GM19035 (cell line): Measurements from ENCODE around the gene HOXC11.

Experiments
- ATAC-seq: cut with Tn5 transposase; IDR thresholded peaks from one replicate; pipeline ENCODE4 v1.9.1; 2021; ENCODE audit not compliant: unreplicated experiment

The HOXC11 gene

DNA sequence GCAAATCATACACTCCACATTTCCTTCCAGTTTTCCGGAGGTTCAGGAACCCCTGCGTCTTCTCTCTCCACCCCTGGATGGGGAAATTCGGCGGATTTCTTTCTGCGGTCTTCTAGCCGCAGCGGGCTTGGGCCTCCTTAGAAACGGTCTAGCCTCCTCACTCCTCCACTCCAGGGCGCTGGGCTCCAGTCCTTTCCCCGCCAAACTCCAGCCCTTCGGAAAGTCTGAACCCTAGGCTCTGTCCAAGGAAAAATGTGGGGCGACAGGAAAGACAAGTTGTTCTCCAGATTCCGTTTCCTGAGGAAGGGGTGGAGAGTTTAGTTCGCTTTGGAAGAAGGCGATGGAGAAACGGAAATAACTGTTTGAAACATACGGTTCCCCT is 10.6 kb downstream of the HOXC11 start:
- ATAC-seq, result no peak

DNA sequence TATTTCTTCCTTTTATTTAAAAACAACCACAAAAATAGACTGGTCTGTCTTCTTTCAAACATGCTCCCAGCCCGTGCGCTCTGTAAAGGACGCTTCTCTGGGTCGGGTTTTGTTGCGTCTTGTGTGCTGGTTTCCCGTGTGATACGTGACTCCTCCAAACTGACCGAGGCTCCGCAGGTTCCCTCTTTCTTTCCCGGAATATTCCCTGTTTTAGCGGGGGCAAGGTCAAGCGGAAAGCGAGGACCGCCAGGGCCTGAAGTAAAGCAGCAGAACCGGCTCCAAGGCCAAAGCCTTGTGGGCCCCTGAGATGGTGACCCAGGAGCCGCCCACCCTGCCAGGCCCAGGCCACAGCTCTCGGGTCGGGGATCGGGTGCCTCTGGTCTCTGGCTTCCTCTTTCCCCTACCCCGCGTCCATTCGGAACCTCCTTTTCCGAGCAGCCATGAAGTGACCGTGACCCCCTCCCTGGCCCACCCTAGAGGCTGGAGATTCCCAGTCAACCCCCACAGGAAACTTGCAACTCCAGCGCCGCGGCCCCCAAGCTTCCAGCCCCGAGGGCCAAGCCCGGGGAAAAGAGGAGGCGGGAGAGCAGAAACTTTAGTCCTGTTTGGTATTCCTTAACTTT is 11.1 kb downstream of the HOXC11 start:
- ATAC-seq, result no peak

DNA sequence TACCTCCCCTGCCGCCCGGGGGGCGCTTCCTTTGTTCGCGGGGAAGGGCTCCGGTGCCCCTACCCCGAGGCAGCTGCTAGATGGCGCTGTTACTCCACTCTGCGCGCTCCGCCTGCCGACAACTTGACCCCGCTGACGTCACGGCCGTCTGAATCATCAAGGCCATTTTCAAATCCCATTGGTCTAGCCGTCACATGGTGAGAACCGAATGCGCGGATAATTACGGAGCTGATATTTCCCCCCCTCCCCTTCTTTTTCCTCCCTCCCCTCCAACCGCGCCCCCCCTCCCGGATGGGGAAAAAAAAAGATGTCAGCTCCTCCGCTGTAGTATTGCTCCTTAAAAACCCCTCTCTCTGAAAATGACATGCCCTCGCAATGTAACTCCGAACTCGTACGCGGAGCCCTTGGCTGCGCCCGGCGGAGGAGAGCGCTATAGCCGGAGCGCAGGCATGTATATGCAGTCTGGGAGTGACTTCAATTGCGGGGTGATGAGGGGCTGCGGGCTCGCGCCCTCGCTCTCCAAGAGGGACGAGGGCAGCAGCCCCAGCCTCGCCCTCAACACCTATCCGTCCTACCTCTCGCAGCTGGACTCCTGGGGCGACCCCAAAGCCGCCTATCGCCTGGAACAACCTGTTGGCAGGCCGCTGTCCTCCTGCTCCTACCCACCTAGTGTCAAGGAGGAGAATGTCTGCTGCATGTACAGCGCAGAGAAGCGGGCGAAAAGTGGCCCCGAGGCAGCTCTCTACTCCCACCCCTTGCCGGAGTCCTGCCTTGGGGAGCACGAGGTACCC is 12.2 kb downstream of the HOXC11 start, which contains the start of gene HOXC10:
Gene HOXC10 (plus strand): TSS at position 246 of the 791 bp plus-strand sequence. CDS start 114 bp downstream, at position 360.
- peak; percentile 53 for ATAC-seq

DNA sequence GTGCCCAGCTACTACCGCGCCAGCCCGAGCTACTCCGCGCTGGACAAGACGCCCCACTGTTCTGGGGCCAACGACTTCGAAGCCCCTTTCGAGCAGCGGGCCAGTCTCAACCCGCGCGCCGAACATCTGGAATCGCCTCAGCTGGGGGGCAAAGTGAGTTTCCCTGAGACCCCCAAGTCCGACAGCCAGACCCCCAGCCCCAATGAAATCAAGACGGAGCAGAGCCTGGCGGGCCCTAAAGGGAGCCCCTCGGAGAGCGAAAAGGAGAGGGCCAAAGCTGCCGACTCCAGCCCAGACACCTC is 12.7 kb downstream of the HOXC11 start:
- no peak for ATAC-seq

DNA sequence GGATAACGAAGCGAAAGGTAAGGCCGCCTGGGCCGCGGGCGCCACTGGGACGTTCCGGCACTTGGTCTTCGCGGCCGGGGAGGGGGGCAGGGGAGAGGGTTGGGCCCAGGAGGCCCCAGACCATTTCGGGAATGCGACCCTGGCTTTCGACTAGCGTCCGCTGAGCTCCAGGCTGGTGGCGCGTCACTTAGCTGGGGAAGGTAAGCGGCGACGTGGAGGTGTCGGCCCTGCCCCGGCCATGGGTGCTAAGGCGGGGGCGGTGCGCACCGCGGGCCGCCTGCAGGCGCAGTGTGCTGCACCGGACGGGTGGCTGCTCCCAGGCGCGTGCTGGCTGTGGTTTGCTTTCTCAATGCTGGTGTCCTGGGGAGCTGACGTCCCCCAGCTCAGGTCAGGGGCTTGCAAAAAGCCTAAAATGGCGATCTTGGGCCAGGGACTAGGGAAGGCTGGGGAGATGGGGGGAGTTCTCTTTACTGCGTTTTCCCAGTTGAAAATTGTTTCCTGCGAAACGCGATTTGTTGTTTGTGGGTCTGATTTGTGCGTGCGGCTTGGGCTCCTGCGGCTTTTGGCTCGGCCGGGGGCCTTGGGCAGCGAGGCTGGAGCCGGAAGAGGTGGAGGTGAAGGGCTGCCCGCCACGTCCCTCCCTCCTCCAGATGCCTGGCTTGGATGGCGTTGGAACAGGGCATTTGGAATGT is 13.2 kb downstream of the HOXC11 start:
- ATAC-seq, result no peak

DNA sequence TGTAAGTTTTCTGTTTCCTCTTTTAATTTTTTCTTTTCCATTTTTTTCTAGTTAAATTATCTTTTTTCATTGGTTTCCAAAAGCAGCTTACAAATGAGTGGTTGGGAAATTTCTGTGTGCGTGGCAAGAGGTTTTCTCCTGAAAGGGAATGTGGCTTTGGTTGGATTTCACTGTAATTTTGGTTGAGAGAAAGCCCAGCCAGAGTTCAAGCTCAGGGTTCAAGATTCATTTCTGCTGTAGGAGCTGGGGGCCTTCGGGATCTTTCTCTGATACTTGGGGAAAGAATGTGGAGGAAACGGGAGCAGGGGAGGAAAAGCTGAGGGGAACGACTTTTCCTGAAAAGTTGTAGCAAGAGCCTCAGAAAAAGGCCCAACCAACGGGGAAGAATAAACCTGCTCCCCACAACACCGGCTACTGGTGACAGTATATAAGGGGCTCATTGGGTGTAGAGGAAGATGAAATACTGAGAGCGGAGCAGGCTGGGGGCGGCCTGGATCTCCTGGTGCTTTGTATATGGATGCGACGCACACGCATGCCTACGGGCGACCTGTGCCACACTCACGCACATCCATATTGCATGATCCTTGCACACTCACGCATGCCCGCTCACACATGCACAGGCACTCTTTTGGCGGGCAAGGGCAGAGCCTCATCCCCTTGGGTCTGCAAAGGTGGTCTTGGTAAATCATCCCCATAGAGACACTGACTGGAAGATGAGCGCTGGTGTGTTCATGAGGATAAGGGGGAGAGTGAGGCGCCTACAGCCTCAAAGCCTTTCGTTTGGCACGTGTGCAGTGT is 14.0 kb downstream of the HOXC11 start:
- no peak for ATAC-seq

GRCh38 chr12:53987787-53988230 is 14.9 kb downstream of the HOXC11 start:
- ATAC-seq, result no peak

DNA sequence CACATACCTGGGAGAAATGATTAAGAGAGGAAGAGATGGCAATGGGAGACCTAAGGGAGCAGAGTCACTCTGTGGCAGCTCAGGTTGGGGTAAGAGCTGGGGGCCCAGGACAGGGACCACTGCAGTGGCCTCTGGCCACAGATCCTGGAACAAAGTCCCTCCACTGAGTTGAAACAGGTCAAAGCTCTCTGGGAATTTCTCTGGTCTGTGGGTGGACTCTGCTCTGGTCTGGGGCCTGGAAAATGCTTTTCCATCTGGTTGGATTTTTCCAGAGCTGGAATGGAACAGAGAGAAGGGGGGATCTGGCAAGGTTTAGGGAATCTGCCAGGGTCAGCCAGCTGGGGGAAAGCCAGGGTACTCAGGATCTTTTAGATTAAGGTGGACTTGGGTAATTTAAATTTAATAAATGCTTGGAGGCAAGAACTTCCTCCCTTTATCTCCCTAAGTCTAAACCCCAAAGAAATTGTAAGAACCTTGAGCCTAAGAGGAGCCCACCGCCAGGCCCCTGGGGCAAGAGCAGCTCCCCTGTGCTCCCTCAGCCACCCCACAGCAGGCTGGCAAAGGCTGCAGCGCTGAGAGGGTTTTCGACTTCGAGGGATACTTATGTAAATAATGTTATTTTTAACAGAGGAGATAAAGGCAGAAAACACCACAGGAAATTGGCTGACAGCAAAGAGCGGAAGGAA is 15.8 kb downstream of the HOXC11 start:
- no peak for ATAC-seq

DNA sequence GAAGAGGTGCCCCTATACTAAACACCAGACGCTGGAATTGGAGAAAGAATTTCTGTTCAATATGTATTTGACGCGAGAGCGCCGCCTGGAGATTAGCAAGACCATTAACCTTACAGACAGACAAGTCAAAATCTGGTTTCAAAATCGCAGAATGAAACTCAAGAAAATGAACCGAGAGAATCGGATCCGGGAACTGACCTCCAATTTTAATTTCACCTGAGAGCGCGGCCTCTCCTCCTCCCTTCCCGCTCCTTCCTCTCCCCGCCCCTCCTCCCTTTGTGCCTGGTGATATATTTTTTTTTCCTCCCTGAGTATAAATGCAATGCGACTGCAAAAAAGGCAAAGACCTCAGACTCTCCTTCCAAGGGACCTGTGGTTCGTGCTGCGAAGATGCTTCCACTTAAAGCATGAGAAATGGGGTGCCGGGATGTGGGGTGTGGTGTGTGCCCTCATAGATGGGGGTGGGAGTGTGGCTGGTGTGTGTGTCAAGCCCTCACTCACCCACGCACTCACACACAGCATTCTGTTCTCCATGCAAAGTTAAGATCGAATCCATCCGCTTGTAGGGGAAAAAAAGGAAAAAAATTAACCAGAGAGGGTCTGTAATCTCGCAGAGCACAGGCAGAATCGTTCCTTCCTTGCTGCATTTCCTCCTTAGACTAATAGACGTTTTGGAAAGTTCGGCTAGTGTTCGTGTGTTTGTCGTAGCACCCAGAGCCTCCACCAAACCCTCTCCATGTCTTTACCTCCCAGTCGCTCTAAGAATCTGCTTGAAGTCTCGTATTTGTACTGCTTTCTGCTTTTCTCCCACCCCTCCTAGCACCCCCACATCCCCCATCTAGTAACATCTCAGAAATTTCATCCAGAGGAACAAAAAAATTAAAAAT is 16.5 kb downstream of the HOXC11 start:
- ATAC-seq, result no peak

- no peak for ATAC-seq
Observed at GRCh38 chr12:53990311-53991076, 17.6 kb downstream of the HOXC11 start.

DNA sequence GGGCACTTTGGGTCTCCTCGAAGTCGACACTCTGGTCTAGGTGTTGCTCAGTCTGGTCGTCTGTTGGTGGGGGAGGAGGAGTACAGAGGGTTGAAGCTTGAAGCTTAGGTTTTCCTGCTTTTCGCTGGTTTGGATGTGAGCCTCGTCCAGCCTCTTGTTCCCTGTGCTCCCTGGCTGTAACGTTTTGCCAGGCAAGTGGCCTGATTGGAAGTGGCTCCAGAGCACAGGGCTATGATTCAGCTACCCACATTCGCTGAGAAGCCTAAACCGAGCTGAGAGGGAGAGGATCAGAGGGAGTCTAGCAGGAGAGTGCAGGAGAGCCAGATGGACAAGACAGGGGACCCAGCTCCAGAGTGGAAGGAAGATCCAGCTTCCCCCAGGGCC is 18.1 kb downstream of the HOXC11 start:
- no peak for ATAC-seq

GRCh38 chr12:53992377-53992889 is 19.5 kb downstream of the HOXC11 start:
- no peak for ATAC-seq

DNA sequence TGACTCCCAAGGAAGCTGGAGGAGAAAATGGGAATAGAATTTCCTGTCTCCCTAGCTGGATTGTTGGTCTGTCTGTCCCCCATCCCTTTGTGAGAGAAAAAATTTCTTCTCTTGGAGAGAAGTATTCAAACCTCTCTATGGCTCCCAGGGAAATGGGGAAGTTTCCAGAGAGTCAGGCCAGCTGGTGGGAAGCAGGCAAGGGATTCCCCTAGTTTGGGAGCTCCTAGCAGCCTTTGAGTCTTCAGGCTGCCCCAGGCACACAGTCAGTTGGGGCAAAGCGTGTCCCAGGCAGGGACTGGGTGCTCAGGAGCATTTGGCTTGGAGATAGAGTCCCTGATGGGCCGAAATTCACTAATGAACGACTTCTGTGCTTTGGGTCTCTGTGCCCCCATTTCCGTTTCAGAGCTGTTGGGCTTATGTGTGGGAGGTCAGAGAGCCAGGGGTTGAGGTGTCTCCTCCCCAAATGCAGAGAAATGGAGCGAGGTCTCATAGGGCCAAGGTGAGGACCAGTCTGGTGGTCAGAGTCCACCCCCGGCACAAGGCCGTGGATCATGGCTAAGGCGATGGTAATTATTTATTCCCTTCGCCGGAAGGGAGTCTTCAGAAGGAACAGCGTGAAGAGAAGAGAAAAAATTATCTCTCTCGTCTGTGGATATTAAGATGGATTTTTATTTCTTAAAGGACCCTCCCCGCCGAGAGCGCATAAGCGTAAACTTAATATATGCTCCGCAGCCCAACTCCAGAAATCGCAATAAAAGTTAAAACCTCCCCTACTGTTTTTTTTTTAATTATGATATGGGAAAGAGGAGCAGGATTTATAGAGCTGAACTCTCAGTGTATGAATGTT is 20.5 kb downstream of the HOXC11 start:
- no peak for ATAC-seq

GRCh38 chr12:53994009-53994263 is 21.0 kb downstream of the HOXC11 start:
- ATAC-seq, result no peak

- no peak for ATAC-seq
Observed at GRCh38 chr12:53994264-53995001, 21.5 kb downstream of the HOXC11 start.

DNA sequence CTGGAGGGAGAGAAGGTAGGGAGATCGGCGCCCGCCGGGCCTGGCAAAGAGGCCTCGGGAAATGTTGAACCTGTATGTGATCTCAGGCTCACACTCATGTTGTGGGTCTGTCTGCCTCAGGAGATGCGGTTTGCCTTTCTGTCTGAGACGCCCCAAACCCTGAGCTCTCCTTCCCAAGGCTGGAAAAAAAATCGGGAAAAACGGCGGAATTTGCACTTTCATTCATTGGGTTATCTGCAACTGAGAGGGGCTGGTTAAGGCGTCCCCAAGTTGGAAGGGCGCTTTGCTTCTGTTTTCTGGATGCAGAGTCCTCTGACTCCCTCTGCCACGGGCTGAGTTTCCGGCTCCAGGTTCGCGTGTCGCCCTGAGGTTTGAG is 22.1 kb downstream of the HOXC11 start:
- no peak for ATAC-seq

DNA sequence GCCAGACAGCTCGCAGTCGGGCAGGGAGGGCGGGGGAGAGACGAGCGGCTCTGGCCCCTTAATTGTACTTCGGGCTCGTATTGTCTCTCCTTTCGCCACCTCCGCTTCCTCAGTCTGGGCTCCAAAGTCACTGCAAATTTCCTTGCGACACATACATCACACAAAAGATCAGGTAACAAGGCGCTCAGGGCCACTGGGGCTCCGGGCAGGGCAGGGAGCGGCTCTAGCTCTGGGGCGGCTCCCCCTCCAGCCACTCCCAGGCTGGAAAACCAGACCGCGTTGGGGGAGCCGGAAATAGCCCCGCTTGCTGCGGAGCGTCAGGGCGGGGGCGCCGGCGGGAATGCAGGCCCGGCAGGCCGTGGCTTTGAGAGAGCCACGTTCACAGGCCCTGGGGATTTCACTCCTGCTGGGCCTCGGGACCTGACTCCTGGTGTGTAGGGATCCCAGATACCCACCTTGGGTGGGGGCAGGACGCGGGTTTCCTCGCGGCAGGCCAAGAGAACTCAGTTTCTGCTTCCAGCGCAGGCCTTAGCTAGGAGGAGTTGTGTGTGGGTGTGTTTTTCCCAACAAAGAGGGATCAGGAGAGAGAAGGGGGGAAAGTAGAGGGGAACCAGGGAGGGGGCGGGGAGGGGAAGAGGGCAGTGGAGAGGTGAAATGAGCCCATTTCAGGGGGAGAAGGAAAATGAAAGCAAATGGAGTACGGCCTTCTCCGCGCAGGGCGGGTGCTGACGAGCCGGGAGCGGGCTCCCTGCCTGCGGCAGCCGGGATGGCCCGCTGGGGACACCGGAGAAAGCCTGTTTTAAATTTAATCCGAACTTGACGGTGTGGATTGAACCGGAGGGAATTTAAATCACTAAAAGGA is 22.7 kb downstream of the HOXC11 start:
- no peak for ATAC-seq
